K562 (cell line): ENCODE measurements around the gene IQCE. TPM values are rescaled to one million over a fixed set of nuclear protein-coding genes. Genes with fewer than 3 reads are reported as not detected.
A peak's percentile ranks its signal among the peaks of the same experiment; 100 is the strongest.

ENCODE experiments used
- BMI1 ChIP-seq: fragments of 150-350 bp; IDR thresholded peaks from 2 replicates; pipeline ENCODE4 v1.6.1; 2014; ENCODE audit warnings: low read length
- CBFA2T3 ChIP-seq: fragments of 450-650 bp; IDR thresholded peaks from 2 replicates; pipeline ENCODE4 v1.6.1; 2017
- CBX3 ChIP-seq, 2 experiments: IDR thresholded peaks; 1 replicate in 1 of 2; 2 replicates in 1 of 2; pipeline ENCODE4 v1.6.1; 2012; ENCODE audit warnings: inconsistent platforms in 2 of 2, low read length in 2 of 2, borderline replicate concordance in 1 of 2, control low read depth in 1 of 2
- CCNT2 ChIP-seq: IDR thresholded peaks from 2 replicates; pipeline ENCODE4 v1.6.1; 2011; ENCODE audit warnings: borderline replicate concordance, low read depth, mild to moderate bottlenecking, moderate library complexity, mixed read lengths, low read length; ENCODE audit not compliant: insufficient read length; ENCODE audit errors: extremely low read depth
- CGGBP1 ChIP-seq: fragments of 250-450 bp; sonication (Bioruptor Pico); IDR thresholded peaks from 2 replicates; pipeline ENCODE4 v1.9.0; 2021; ENCODE audit warnings: mild to moderate bottlenecking
- MGA ChIP-seq: fragments of 450-650 bp; IDR thresholded peaks from 2 replicates; pipeline ENCODE4 v1.6.1; 2016; ENCODE audit warnings: mild to moderate bottlenecking, moderate library complexity
- NONO ChIP-seq, 2 experiments: fragments of 200-400 bp in 1 of 2; fragments of 450-650 bp in 1 of 2; formaldehyde crosslinking in 1 of 2; IDR thresholded peaks; 2 replicates each; pipeline ENCODE4 v1.6.1; 2017; ENCODE audit warnings: low read depth in 2 of 2, mild to moderate bottlenecking in 2 of 2, moderate library complexity in 2 of 2, low read length in 1 of 2
- TCF15 ChIP-seq: fragments of 250-450 bp; sonication (Bioruptor Pico); IDR thresholded peaks from 2 replicates; pipeline ENCODE4 v1.8.0; 2022; ENCODE audit warnings: moderate library complexity, mild to moderate bottlenecking, inconsistent platforms
- TFAM ChIP-seq: fragments of 250-450 bp; sonication (Bioruptor Pico); conservative IDR thresholded peaks from 2 replicates; pipeline ENCODE4 v1.5.0; 2021; ENCODE audit warnings: mild to moderate bottlenecking, moderate library complexity
- polyA plus RNA-seq, 8 experiments: library from polyadenylated mRNA; depleted of rRNA in 4 of 8; stranded (reverse) in 5 of 8; unstranded in 3 of 8; fragments of >200 nt; fragmentation: Nextera tagmentation in 2 of 8; fragmentation: Illumina TruSeq in 1 of 8; extraction: Ambion mirVana in 2 of 8; extraction: Trizol in 1 of 8; gene quantifications; 2 replicates each; pipeline versions ENCODE4 v1.2.1 to v1.2.3, GENCODE V29; 2011 to 2014; ENCODE audit warnings: inconsistent platforms in 1 of 8, missing spikeins in 1 of 8
- total RNA-seq, 7 experiments: library from RNA; depleted of rRNA in 6 of 7; stranded (reverse); fragments of >200 nt in 6 of 7; fragmentation: Illumina TruSeq in 2 of 7; extraction: Trizol in 2 of 7; gene quantifications; 2 replicates each; pipeline versions ENCODE4 v1.2.1 to v1.2.3, GENCODE V29; 2011 to 2021; ENCODE audit warnings: low replicate concordance in 1 of 7

Gene IQCE
- total and polyA plus RNA-seq, 9 of the 15 experiments (the other 6 are each of a cell fraction or from before 2014, with no cell fraction given), result 0.18 to 8.5 (median 4.2) TPM

- TF ChIP-seq MGA (no peak), CBFA2T3 (no peak), NONO (IDR thresholded peaks at IDR 0.05; ENCODE audit: low read depth in 2 of 2, low read length in 1 of 2) (peak; percentile 50 to 100; a peak in 3 of 4 replicates), CBX3 (IDR thresholded peaks at IDR 0.05; ENCODE audit: borderline replicate concordance in 1 of 2, low read length in 2 of 2) (no peak), CCNT2 (no peak), BMI1 (no peak), TCF15 (CRISPR knock-in tag) (no peak), CGGBP1 (no peak), TFAM (CRISPR knock-in tag) (no peak)
Observed at GRCh38 chr7:2555121-2556052, 3.4 kb upstream of the IQCE start, which contains the start of gene BRAT1 (continued).
